HCT116 (cell line): Measurements from ENCODE around the gene RBFOX2.

ENCODE experiments used
- CBX3 ChIP-seq: IDR thresholded peaks from 2 replicates; pipeline ENCODE4 v1.6.1; 2012; ENCODE audit warnings: low read depth
- CTCF ChIP-seq, 3 experiments: fragments of 200-600 bp in 1 of 3; sonication (generic) in 1 of 3; IDR thresholded peaks in 2 of 3; conservative IDR thresholded peaks in 1 of 3; 2 replicates each; pipeline ENCODE4 v1.5.1; 2012 to 2017; ENCODE audit warnings: low read depth in 2 of 3, low read length in 2 of 3, antibody characterized with exemption in 1 of 3, borderline replicate concordance in 1 of 3, control low read depth in 1 of 3, mild to moderate bottlenecking in 1 of 3, mixed read lengths in 1 of 3, mixed run types in 1 of 3, moderate library complexity in 1 of 3; ENCODE audit not compliant: insufficient read depth in 1 of 3
- POLR2A ChIP-seq: IDR thresholded peaks from 2 replicates; pipeline ENCODE4 v1.7.0; 2011; ENCODE audit warnings: borderline replicate concordance; ENCODE audit not compliant: insufficient read depth, insufficient read length; ENCODE audit errors: extremely low read depth
- POLR2AphosphoS5 ChIP-seq: IDR thresholded peaks from 2 replicates; pipeline ENCODE4 v1.6.1; 2011; ENCODE audit warnings: mild to moderate bottlenecking, low read depth, low read length, moderate library complexity
- SIN3A ChIP-seq: IDR thresholded peaks from 2 replicates; pipeline ENCODE4 v1.6.1; 2012; ENCODE audit warnings: low read depth

GRCh38 chr22:35958334-35958733, 70.3 kb downstream of the RBFOX2 start:
- TF ChIP-seq CBX3 = no peak
- no peak for TF ChIP-seq POLR2AphosphoS5
- TF ChIP-seq POLR2A = no peak
- no peak for TF ChIP-seq CTCF (IDR thresholded peaks at IDR 0.05 in 2 of 3, conservative IDR thresholded peaks at IDR 0.05 in 1 of 3; ENCODE audit: borderline replicate concordance in 1 of 3, insufficient read depth in 1 of 3, low read depth in 2 of 3, low read length in 2 of 3)
- TF ChIP-seq SIN3A = no peak
